Measurements from ENCODE around the gene HDAC4. TPM values are rescaled to one million over a fixed set of nuclear protein-coding genes. Genes with fewer than 3 reads are reported as not detected.

HDAC4 gene
- total and polyA plus RNA-seq, 2 of the 8 experiments (the other 6 are each of a cell fraction or from before 2014, with no cell fraction given) = 15.4 to 31.5 TPM

DNA sequence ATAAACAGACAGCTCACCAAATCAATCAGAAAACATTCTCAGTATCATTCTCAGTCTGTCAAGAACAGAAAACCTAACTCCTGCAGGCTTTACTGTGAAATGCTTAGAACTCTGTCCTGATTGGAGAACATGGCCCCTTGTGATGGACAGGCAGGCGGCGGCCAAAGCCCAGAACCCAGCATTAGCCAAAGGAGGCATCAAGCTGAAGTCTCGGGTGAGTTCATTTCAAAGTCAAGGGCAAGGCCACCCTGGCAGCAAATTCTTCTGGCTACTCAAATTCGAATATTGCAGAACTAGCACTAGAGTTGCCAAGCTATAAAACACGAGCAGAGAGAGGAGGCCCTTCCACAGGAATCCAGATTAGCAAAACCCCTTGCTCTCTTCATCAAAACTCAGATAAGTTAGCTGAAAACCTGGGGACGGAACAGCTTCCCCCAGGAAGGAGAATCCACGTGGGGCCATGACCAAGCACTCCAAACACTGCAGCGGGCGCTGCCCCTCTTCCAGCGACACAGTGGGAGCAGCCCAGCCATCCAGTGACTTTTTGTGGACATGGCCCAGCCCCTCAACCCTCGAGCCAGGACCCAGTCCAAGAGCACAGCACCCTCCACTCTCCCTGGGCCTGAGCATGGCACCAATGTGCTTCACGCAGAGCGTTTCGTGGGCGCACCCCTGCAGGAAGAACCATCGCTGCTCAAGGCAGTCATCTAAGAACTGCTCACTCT, 98.6 kb downstream of the HDAC4 start:
- H2AK5ac ChIP-seq (ENCODE audit: low read depth, low read length) = no peak overlapping the region
- peaks cover 4 to 9% of the 10 kb centered on the region in 2 experiments for H4K20me1 ChIP-seq (replicated peaks in 1 of 2; ENCODE audit: control insufficient read depth in 1 of 2, insufficient read depth in 2 of 2, low read length in 2 of 2)
- CTCF ChIA-PET (ENCODE audit: partially characterized antibody) = interaction anchor here (0.7 to 3.3 kb wide), 5 partner anchors 11 to 504 kb away, joined by 3 to 13 read pairs (median 4); no protein-coding TSS in a partner anchor
- no peak overlapping the region for H3K14ac ChIP-seq (ENCODE audit: insufficient read length)
- no peak overlapping the region for H3K4me3 ChIP-seq (ENCODE audit: extremely low read depth in 1 of 4, insufficient read depth in 2 of 4, low read depth in 3 of 4, low read length in 4 of 4)
- H2BK5ac ChIP-seq (ENCODE audit: low read depth, low read length) = no peak overlapping the region
- no peak overlapping the region for H2BK120ac ChIP-seq (replicated peaks; ENCODE audit: low read depth, low read length)
- no peak overlapping the region for H2BK20ac ChIP-seq (ENCODE audit: low read length)
- no peak overlapping the region for H3K27ac ChIP-seq (ENCODE audit: low read depth, low read length)
- no peaks in the 10 kb centered on the region for H3K9me3 ChIP-seq (ENCODE audit: insufficient read depth in 2 of 2, low read depth in 1 of 2, low read length in 1 of 2)
- FAIRE-seq = no peak
- no peak overlapping the region for H3K4ac ChIP-seq (replicated peaks; ENCODE audit: insufficient read length, low read depth, low read length)
- H3K18ac ChIP-seq (ENCODE audit: extremely low read depth, low read length) = no peak overlapping the region
- 0 out of 2 replicates have a peak overlapping the region, but pooled peaks have one; percentile 9 for H2BK12ac ChIP-seq (ENCODE audit: low read depth, low read length)
- H4K91ac ChIP-seq (replicated peaks; ENCODE audit: insufficient read length, low read length) = no peak overlapping the region
- TF ChIP-seq CREB1 (IDR thresholded peaks at IDR 0.05) (no peak), KDM5A (IDR thresholded peaks at IDR 0.05; ENCODE audit: low read length) (no peak)
- H3K4me1 ChIP-seq (replicated peaks in 1 of 4; ENCODE audit: control insufficient read depth in 3 of 4, insufficient read depth in 4 of 4, low read length in 3 of 4) = peaks cover 0 to 25% (median 10%) of the 10 kb centered on the region in 4 experiments; a peak in 5 of 7 replicates
- no peak overlapping the region for H4K5ac ChIP-seq (ENCODE audit: insufficient read length, low read depth, low read length)
- H3K56ac ChIP-seq (replicated peaks; ENCODE audit: insufficient read length, low read depth, low read length) = no peak overlapping the region
- no peaks in the 10 kb centered on the region for H3K27me3 ChIP-seq (replicated peaks in 1 of 4; ENCODE audit: control insufficient read depth in 3 of 4, extremely low read depth in 1 of 4, insufficient read depth in 3 of 4, low read length in 3 of 4)
- no peak overlapping the region for H3K23ac ChIP-seq (ENCODE audit: insufficient read length)
- H2AFZ ChIP-seq (ENCODE audit: low read length) = no peak overlapping the region
- POLR2A ChIA-PET (ENCODE audit: partially characterized antibody) = interaction anchor here (1.0 kb wide), 1 partner anchor 26 kb away, joined by 3 read pairs; no protein-coding TSS in a partner anchor
- H3K4me2 ChIP-seq (ENCODE audit: insufficient read depth in 1 of 2, low read depth in 2 of 2, low read length in 2 of 2) = no peak overlapping the region
- H4K8ac ChIP-seq (ENCODE audit: extremely low read depth, insufficient read depth, low read length) = no peak overlapping the region
- no peaks in the 10 kb centered on the region for H3K23me2 ChIP-seq (ENCODE audit: low read depth, low read length)
- H3K79me2 ChIP-seq (ENCODE audit: control insufficient read depth in 1 of 2, insufficient read depth in 2 of 2, low read length in 2 of 2) = peaks cover 0 to 91% of the 10 kb centered on the region in 2 experiments; a peak in 2 of 4 replicates
- H3K36me3 ChIP-seq (ENCODE audit: control insufficient read depth in 2 of 4, insufficient read depth in 4 of 4, low read length in 3 of 4) = no peaks in the 10 kb centered on the region
- H3K9ac ChIP-seq (replicated peaks in 1 of 4; ENCODE audit: extremely low read depth in 1 of 4, low read depth in 3 of 4, low read length in 3 of 4) = no peak overlapping the region
- no peak for DNase-seq (ENCODE audit: low read depth in 1 of 2, low spot score in 2 of 2)
- no peak overlapping the region for H2BK15ac ChIP-seq (ENCODE audit: low read length)
- 86% methylated on average over 16 of the region's 16 CpGs; no CpG with 5 or more reads in 1 of the 2 experiments for WGBS, 2 experiments (ENCODE audit: extremely low coverage in 1 of 2, insufficient coverage in 1 of 2, insufficient read length in 1 of 2, insufficient replicate concordance in 2 of 2, low coverage in 1 of 2, low lambda C conversion rate in 2 of 2, missing lambda C conversion rate in 1 of 2)
- peaks cover 13% of the 10 kb centered on the region; the same call in 1 of the 2 replicates for H3K79me1 ChIP-seq (ENCODE audit: low read depth, low read length)

Data from H1 (cell line).